Fibroblast of skin of back (primary cell): ENCODE measurements around the gene TESK1.
"Not testable (repeated sequence)": the region's sequence is repeated elsewhere in the genome, so short reads cannot be mapped to it uniquely, and the experiment has no call there.

Experiments
- DNase-seq: peaks from one replicate; pipeline ENCODE4 v3.0.0-alpha.2; 2013

Gene TESK1

GRCh38 chr9:35579659-35580227 is 25.3 kb upstream of the TESK1 start:
- not testable (repeated sequence) for DNase-seq

DNA sequence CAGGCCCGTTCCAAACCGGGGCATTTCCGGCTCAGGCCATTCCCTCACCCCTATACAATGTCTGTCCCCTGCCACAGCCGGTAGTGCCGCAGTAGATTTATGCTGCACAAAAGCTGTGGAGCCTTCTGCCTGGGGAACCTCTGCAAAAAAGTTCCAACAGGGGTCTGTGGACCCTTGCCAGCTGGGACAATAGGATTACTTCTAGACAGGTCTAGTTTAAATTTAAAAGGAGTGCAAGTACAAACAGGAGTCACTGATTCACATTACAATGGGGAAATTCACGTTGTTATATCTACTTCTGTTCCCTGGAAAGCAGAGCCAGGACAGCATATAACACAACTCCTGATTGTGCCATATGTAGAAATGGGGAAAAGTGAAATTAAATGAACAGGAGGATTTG is 21.5 kb upstream of the TESK1 start:
- not testable (repeated sequence) for DNase-seq

DNA sequence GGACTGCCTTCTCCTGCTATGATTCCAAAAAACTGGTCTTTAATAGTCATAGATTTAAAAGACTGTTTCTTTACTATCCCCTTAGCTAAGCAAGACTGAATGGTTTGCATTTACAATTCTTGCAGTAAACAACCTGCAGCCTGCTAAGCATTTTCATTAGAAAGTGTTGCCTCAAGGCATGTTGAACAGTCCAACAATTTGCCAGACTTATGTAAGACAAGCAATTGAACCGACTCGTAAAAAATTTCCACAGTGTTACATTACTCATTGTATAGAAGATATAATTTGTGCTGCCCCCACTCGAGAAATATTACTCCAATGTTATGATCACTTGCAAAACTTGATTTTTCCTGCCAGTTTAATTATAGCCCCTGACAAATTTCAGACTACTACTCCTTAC is 20.4 kb upstream of the TESK1 start:
- DNase-seq = not testable (repeated sequence)

GRCh38 chr9:35588506-35588905 is 16.6 kb upstream of the TESK1 start:
- DNase-seq = not testable (repeated sequence)

DNA sequence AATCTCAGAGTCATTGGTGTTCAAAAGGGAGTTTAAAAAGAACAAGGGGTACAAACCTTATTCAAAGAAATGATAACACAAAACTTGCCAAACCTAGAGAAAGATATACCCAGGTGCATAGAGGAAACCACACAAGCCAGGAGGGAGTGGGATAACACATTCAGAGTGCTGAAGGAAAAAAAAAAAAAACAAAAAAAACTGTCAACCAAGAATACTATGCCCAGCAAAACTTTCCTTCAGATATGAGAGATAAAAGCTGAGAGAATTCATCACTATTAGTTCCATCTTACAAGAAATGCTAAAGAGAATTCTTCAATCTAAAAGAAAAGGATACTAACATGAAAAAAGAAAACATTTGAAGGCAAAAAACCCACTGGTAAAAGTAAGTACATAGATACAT is 11.5 kb upstream of the TESK1 start:
- no peak for DNase-seq

DNA sequence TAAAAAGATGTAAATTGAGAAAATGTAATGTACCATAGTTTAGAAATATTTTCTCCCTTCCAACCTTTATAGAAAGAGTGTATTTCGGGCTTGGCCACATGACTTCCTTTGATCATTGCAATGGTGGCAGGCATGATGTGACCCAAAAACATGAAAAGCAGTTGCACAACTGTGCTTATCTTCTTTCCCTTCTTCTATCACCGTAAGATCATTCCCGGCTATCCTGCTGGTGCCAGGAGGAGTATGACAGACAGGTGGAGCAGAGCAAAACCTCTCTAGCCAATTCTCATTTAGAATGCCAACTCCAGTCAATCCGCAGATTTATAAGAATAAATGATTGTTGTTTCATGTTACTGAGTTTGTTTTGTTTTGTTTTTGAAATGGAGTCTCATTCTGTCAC is 10.6 kb upstream of the TESK1 start:
- DNase-seq = no peak

GRCh38 chr9:35596907-35597306 is 8.2 kb upstream of the TESK1 start:
- DNase-seq = not testable (repeated sequence)

DNA sequence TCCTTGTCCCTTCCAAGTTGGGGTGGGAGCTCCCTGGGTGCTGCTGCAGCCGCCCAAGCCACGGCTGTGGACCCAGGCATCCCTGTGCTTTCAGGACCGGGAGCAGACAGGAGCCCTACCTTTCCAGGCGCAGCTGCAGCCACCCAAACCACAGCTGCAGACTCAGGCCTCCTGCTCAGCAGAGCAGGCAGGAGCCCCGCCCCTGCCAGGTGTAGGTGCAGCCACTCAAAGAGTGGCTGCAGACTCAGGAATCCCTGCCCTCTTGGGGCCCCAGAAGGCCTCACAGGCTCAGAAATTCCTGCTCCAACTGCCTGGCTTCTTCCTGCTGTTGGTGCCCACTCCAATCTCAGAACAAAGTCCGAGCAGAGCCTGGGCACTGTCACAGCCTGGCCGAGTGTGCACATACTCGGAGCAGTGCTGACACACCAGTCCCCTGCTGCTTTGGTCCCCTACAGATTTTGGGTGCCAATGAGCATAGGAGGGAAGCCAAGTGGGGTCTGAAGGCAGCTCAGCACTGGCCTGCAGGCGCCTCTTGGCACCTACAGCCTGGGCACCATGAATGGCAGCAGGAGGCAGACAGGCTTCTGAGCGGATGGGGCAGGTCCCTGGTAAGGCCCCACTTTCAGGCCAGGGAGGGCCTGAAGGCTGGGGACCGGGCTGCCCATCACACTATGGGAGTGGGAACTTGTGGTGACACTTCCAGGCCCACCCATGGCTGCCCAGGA is 6.0 kb upstream of the TESK1 start:
- DNase-seq = no peak

- DNase-seq = no peak
Measured at GRCh38 chr9:35599763-35600604, 5.1 kb upstream of the TESK1 start.

GRCh38 chr9:35603506-35603985 is 1.5 kb upstream of the TESK1 start:
- DNase-seq = peak; percentile 61

DNA sequence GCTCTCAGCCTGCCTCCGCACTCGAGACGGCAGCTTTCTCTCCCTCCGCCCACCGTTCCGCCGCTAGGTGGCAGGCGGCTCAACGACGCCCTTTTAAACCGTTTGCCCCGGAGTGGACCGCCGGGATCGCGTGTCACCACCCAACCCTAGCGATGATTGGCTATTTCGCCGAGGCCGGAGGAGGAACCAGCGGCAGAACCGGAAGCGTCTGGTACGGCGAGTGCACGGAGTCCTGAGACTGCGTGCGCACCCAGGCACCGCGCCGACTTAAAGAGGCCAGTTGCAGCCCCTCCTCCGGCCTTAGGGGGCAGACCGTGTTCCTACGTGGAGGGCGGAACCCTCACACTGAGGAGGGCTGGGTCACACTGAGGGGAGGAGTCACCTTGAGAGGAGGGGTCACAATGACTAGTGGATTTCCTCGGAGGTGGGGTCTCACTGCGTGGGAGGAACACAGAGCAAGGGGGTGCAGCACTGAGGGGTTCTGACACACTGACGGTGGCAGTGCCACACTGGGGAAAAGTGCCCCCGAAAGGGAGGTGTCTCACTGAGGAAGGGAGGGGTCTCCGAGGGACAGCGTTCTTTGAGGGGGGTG is 980 bp upstream of the TESK1 start:
- DNase-seq = peak; percentile 99

GRCh38 chr9:35605351-35606137 is 482 bp downstream of the TESK1 start:
- DNase-seq = no peak

GRCh38 chr9:35606138-35606504 is 1.1 kb downstream of the TESK1 start:
- DNase-seq = no peak

DNA sequence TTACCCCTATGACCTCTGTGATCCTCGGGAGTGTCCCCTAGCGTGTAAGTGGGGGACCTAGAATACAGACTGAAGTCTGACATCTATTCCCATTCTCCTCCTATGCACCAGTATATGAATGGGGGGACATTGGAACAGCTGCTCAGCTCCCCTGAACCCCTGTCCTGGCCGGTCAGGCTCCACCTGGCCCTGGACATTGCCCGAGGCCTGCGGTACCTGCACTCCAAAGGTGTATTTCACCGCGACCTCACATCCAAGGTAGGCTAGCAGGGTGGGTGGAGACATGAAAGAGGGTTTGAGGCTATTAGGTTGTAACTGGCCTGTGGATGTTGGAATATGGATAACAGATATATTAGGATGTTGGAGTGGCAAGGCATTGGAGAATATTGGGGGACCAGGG is 1.7 kb downstream of the TESK1 start:
- DNase-seq = no peak

DNA sequence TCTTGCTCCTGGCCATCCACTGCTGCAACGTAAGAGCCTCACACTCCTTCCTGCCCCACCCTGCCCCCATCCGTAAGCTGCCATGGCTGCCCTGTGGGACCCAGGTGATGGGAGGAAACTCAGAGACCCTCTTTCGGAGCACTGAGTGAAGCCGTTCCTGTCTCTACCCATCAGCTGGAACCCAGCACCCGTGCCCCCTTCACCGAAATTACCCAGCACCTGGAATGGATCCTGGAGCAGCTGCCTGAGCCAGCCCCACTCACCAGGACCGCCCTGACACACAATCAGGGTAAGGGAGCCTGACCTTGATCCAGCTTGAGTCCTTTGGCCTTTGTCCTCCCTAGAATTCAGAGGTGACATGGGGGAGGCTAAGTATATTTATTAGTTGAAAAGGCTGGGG is 3.2 kb downstream of the TESK1 start:
- no peak for DNase-seq

- no peak for DNase-seq
Measured at GRCh38 chr9:35609001-35609819, 4.1 kb downstream of the TESK1 start.

DNA sequence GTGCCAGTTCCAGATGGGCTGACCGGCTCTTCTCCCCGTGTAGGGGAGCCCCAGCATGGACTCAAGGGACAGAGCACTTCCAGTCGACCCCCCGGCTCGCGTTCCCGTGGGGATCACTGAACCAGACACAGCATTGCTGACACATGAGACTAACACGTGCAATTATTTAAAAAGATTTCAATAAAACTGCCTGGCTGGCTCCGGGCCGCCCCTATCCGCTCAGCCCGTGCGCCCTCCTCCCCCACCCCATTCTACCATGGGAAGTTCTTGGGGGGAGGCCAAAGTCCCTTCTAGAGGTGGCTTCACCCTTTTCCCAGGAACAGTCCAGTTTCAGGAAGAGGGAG is 4.7 kb downstream of the TESK1 start:
- no peak for DNase-seq

GRCh38 chr9:35611230-35611797 is 6.3 kb downstream of the TESK1 start:
- peak; percentile 48 for DNase-seq

- not testable (repeated sequence) for DNase-seq
Measured at GRCh38 chr9:35612066-35612465, 7.0 kb downstream of the TESK1 start.

- no peak for DNase-seq
Measured at GRCh38 chr9:35612843-35613242, 7.8 kb downstream of the TESK1 start.
